ENCODE data around the gene RNF220.

RNF220 gene

DNA sequence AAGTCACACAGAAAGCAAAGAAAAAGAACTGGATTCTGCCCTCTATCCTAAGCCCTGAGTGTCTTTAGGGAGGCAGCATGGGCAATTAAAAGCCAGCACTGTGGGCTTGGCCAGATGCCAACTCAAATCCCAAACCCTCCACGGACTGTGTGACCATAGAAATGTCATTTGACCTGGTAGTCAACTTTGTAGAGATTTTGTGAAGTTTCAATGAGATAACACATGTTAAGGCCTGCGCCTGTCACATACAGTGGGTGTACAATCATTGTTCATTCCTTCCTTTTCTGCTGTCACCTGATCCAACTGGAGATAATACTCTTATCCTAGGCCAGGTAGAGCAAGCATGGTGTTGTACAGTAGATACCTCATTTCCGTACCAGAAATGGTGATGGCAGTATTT lies 215.0 kb downstream of the RNF220 start:
- H3K4me3 ChIP-seq (ENCODE audit: low read depth, low read length), result no peak overlapping the region
- ChIA-PET CTCF (interaction anchor here (0.6 to 1.7 kb wide), 2 partner anchors 33 to 193 kb away, joined by 4 to 11 read pairs; no protein-coding TSS in a partner anchor), POLR2A (interaction anchor here (0.6 kb wide), 1 partner anchor 142 kb away, joined by 4 read pairs; no protein-coding TSS in a partner anchor)
- H3K9me3 ChIP-seq (ENCODE audit: control insufficient read depth, insufficient read depth, low read depth, low read length), result no peaks in the 10 kb centered on the region
- peaks cover 10% of the 10 kb centered on the region for H3K4me1 ChIP-seq (ENCODE audit: control insufficient read depth, insufficient read depth, low read length)
- TF ChIP-seq ZNF24 (tag by site-specific recombination; IDR thresholded peaks at IDR 0.05) (peak; percentile 70), KLF16 (tag by site-specific recombination; IDR thresholded peaks at IDR 0.05) (no peak), ZNF366 (tag by site-specific recombination; conservative IDR thresholded peaks at IDR 0.05) (0 out of 2 replicates have a peak, but pooled peaks have one; percentile 10)
- H3K36me3 ChIP-seq (ENCODE audit: control insufficient read depth in 2 of 2, insufficient read depth in 1 of 2, low read length in 2 of 2), result no peaks in the 10 kb centered on the region
- H3K27ac ChIP-seq (ENCODE audit: extremely low read depth, low read depth, low read length), result no peak overlapping the region

DNA sequence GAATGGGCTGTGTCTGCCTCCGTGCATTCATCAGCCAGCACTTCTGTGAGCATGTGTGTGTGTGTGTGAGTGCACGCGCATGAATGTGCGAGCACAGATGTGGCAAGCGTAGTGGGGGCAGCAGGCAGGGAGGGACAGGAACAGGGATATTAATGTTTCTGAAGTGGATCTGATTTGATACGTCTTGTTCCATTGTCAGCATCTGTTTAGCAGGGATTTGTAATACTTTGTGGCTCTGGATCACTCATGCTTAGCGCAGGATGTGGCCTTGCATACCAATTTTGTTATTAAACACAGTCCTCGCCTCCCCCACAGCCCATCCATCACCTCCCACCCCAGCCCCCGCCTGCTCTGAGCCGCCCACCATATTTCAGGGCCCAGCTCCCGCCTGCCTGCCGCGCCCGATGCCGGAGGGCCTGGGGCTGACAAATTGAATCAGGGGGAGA lies 216.8 kb downstream of the RNF220 start:
- no peak overlapping the region for H3K4me3 ChIP-seq (ENCODE audit: low read depth, low read length)
- ChIA-PET POLR2A (interaction anchor here (2.8 kb wide), 1 partner anchor 10 kb away, joined by 11 read pairs; no protein-coding TSS in a partner anchor), CTCF (interaction anchor here (0.7 kb wide), 1 partner anchor 31 kb away, joined by 3 read pairs; no protein-coding TSS in a partner anchor)
- no peaks in the 10 kb centered on the region for H3K36me3 ChIP-seq (ENCODE audit: control insufficient read depth in 2 of 2, insufficient read depth in 1 of 2, low read length in 2 of 2)
- peak; percentile 92 for TF ChIP-seq EGR2 (tag by site-specific recombination; IDR thresholded peaks at IDR 0.05; ENCODE audit: low read depth)
- TF ChIP-seq ZNF157 (tag by site-specific recombination; IDR thresholded peaks at IDR 0.05), result no peak
- peak; percentile 87 for TF ChIP-seq ZFHX2 (tag by site-specific recombination; conservative IDR thresholded peaks at IDR 0.05)
- H3K4me1 ChIP-seq (ENCODE audit: control insufficient read depth, insufficient read depth, low read length), result peaks cover 10% of the 10 kb centered on the region
- H3K27ac ChIP-seq (ENCODE audit: extremely low read depth, low read depth, low read length), result no peak overlapping the region
- no peaks in the 10 kb centered on the region for H3K9me3 ChIP-seq (ENCODE audit: control insufficient read depth, insufficient read depth, low read depth, low read length)

DNA sequence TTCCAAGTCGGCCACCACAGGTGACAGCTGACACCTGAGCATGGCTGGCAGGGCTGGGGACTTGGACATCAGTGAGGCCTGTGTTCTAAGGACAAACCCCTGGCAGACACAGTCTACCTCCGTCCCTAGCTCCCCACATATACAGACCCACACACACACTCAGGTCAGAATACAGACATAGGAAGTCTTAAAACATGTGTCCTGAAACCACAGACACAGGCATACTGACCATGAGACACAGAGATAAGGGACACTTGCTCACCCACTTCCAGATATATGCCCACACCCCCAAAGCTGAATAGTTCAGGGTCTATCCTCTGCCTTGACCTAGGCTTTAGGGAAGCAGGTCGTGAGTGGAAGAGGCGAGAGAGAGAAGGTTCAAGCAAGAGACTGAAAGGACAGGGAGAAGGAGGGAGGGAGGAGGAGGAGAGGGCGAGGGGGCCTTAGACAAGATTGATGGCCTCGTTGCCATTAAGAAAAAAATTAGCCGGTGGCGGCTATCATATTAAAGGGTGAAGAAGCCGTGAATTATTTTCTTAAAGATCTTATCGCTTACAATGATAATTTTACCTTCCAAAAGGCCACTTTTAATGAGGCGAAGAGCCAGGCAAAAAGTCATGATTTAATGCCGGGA lies 219.3 kb downstream of the RNF220 start:
- ChIA-PET CTCF (interaction anchor here (1.9 kb wide), 1 partner anchor 30 kb away, joined by 4 read pairs; no protein-coding TSS in a partner anchor), POLR2A (interaction anchor here (0.7 to 0.8 kb wide), 2 partner anchors 9 to 17 kb away, joined by 3 to 7 read pairs; no protein-coding TSS in a partner anchor)

More for the DNA sequence above, 219.3 kb downstream of the RNF220 start:
- Histone ChIP-seq H3K27ac (ENCODE audit: extremely low read depth, low read depth, low read length) (no peak overlapping the region), H3K4me1 (ENCODE audit: control insufficient read depth, insufficient read depth, low read length) (peaks cover 4% of the 10 kb centered on the region), H3K4me3 (ENCODE audit: low read depth, low read length) (no peak overlapping the region), H3K36me3 (ENCODE audit: control insufficient read depth in 2 of 2, insufficient read depth in 1 of 2, low read length in 2 of 2) (no peaks in the 10 kb centered on the region), H3K9me3 (ENCODE audit: control insufficient read depth, insufficient read depth, low read depth, low read length) (no peaks in the 10 kb centered on the region)
- TF ChIP-seq, protein P1, sequence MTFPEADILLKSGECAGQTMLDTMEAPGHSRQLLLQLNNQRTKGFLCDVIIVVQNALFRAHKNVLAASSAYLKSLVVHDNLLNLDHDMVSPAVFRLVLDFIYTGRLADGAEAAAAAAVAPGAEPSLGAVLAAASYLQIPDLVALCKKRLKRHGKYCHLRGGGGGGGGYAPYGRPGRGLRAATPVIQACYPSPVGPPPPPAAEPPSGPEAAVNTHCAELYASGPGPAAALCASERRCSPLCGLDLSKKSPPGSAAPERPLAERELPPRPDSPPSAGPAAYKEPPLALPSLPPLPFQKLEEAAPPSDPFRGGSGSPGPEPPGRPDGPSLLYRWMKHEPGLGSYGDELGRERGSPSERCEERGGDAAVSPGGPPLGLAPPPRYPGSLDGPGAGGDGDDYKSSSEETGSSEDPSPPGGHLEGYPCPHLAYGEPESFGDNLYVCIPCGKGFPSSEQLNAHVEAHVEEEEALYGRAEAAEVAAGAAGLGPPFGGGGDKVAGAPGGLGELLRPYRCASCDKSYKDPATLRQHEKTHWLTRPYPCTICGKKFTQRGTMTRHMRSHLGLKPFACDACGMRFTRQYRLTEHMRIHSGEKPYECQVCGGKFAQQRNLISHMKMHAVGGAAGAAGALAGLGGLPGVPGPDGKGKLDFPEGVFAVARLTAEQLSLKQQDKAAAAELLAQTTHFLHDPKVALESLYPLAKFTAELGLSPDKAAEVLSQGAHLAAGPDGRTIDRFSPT (tag by site-specific recombination; IDR thresholded peaks at IDR 0.05), result no peak
- TF ChIP-seq ZNF530 (tag by site-specific recombination; IDR thresholded peaks at IDR 0.05; ENCODE audit: low read depth) (no peak), ZNF354C (tag by site-specific recombination; IDR thresholded peaks at IDR 0.05; ENCODE audit: borderline replicate concordance, low read depth) (no peak), ZNF175 (tag by site-specific recombination; IDR thresholded peaks at IDR 0.05) (no peak), ZNF19 (tag by site-specific recombination; IDR thresholded peaks at IDR 0.05; ENCODE audit: low read depth) (no peak), TRIM28 (IDR thresholded peaks at IDR 0.05; ENCODE audit: borderline replicate concordance, low read length) (no peak), ZNF561 (tag by site-specific recombination; IDR thresholded peaks at IDR 0.05; ENCODE audit: borderline replicate concordance) (no peak), ZNF544 (tag by site-specific recombination; IDR thresholded peaks at IDR 0.05) (no peak), ZNF747 (tag by site-specific recombination; IDR thresholded peaks at IDR 0.05) (no peak), ZNF768 (tag by site-specific recombination; IDR thresholded peaks at IDR 0.05) (no peak), ZNF623 (tag by site-specific recombination; IDR thresholded peaks at IDR 0.05) (no peak), TCF7L2 (IDR thresholded peaks at IDR 0.05; ENCODE audit: borderline replicate concordance, low read depth, low read length) (no peak), ZBTB21 (tag by site-specific recombination; IDR thresholded peaks at IDR 0.05) (no peak), ZNF140 (tag by site-specific recombination; IDR thresholded peaks at IDR 0.05) (no peak), MZF1 (tag by site-specific recombination; IDR thresholded peaks at IDR 0.05; ENCODE audit: borderline replicate concordance) (no peak)
- TF ChIP-seq, protein P2, sequence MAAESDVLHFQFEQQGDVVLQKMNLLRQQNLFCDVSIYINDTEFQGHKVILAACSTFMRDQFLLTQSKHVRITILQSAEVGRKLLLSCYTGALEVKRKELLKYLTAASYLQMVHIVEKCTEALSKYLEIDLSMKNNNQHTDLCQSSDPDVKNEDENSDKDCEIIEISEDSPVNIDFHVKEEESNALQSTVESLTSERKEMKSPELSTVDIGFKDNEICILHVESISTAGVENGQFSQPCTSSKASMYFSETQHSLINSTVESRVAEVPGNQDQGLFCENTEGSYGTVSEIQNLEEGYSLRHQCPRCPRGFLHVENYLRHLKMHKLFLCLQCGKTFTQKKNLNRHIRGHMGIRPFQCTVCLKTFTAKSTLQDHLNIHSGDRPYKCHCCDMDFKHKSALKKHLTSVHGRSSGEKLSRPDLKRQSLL (tag by site-specific recombination; IDR thresholded peaks at IDR 0.05), result no peak
